IMR-90 (cell line): ENCODE measurements around the gene CROCC2. TPM values are rescaled to one million over a fixed set of nuclear protein-coding genes. Genes with fewer than 3 reads are reported as not detected.

ENCODE experiments used
- ATAC-seq: fragments of 200-7000 bp; cut with Tn5 transposase; 2 replicates; pipeline ENCODE4 v1.9.1; 2020; ENCODE audit warnings: low read depth, mild to moderate bottlenecking, moderate library complexity
- BruUV-seq: library from RNA; stranded (reverse); fragments of 400-500 nt; replicated peaks from 2 replicates; lab custom pipeline; 2021; lab: Mats Ljungman, UMichigan
- CTCF ChIA-PET: fragments of 300-600 bp; formaldehyde crosslinking; extraction: SDS; loops from one replicate; lab custom pipeline; 2021; ENCODE audit warnings: antibody characterized with exemption; lab: Yijun Ruan, JAX
- POLR2A ChIA-PET: fragments of 300-600 bp; sonication (Branson Sonifier 250); formaldehyde crosslinking; loops from one replicate; lab custom pipeline; 2022; ENCODE audit warnings: antibody characterized with exemption; ENCODE audit not compliant: unreplicated experiment; lab: Charles Lee
- DNase-seq: peaks from one replicate; pipeline ENCODE4 v3.0.0; 2013
- H2AFZ ChIP-seq: replicated peaks from 2 replicates; pipeline ENCODE3; 2013; ENCODE audit warnings: low read length, mild to moderate bottlenecking; ENCODE audit not compliant: poor library complexity
- H2AK5ac ChIP-seq: 2 replicates; pipeline ENCODE4 v1.6.1; 2013; ENCODE audit warnings: low read depth, low read length, inconsistent platforms
- H2AK9ac ChIP-seq: replicated peaks from 2 replicates; pipeline ENCODE3; 2013; ENCODE audit warnings: mild to moderate bottlenecking, low read depth, low read length, moderate library complexity; ENCODE audit not compliant: poor library complexity
- H2BK120ac ChIP-seq: 2 replicates; pipeline ENCODE4 v1.6.1; 2013; ENCODE audit warnings: low read depth, low read length, inconsistent platforms
- H2BK15ac ChIP-seq: 3 replicates; pipeline ENCODE4 v1.6.1; 2013; ENCODE audit warnings: low read depth, low read length, inconsistent platforms
- H2BK20ac ChIP-seq: 2 replicates; pipeline ENCODE4 v1.6.1; 2013; ENCODE audit warnings: low read depth, mild to moderate bottlenecking, inconsistent platforms, low read length, moderate library complexity
- H2BK5ac ChIP-seq: 2 replicates; pipeline ENCODE4 v1.6.1; 2013; ENCODE audit warnings: mild to moderate bottlenecking, low read depth, low read length, inconsistent platforms; ENCODE audit not compliant: poor library complexity, severe bottlenecking
- H3K14ac ChIP-seq: replicated peaks from 2 replicates; pipeline ENCODE4 v1.6.1; 2013; ENCODE audit warnings: low read depth, low read length, inconsistent platforms
- H3K18ac ChIP-seq: 2 replicates; pipeline ENCODE4 v1.6.1; 2013; ENCODE audit warnings: low read depth, low read length, control low read depth
- H3K23ac ChIP-seq: 2 replicates; pipeline ENCODE4 v1.6.1; 2013; ENCODE audit warnings: low read depth, low read length, inconsistent platforms
- H3K27ac ChIP-seq: 2 replicates; pipeline ENCODE4 v1.5.1; 2013; ENCODE audit warnings: mild to moderate bottlenecking, control low read depth, low read length; ENCODE audit not compliant: insufficient read depth
- H3K27me3 ChIP-seq: 2 replicates; pipeline ENCODE4 v1.6.1; 2013; ENCODE audit warnings: low read length; ENCODE audit not compliant: control insufficient read depth, insufficient read depth
- H3K36me3 ChIP-seq: 2 replicates; pipeline ENCODE4 v1.6.1; 2013; ENCODE audit warnings: low read length, mixed read lengths; ENCODE audit not compliant: control insufficient read depth, insufficient read depth
- H3K4ac ChIP-seq: 2 replicates; pipeline ENCODE4 v1.6.1; 2013; ENCODE audit warnings: low read depth, low read length, inconsistent platforms
- H3K4me1 ChIP-seq: 2 replicates; pipeline ENCODE4 v1.6.1; 2013; ENCODE audit warnings: low read length, mixed read lengths; ENCODE audit not compliant: control insufficient read depth, insufficient read depth
- H3K4me2 ChIP-seq: 2 replicates; pipeline ENCODE4 v1.6.1; 2013; ENCODE audit warnings: low read depth, mild to moderate bottlenecking, control low read depth, low read length, moderate library complexity
- H3K4me3 ChIP-seq: 2 replicates; pipeline ENCODE4 v1.5.1; 2013; ENCODE audit warnings: low read depth, mild to moderate bottlenecking, control low read depth, low read length, moderate library complexity; ENCODE audit not compliant: insufficient read depth
- H3K56ac ChIP-seq: 2 replicates; pipeline ENCODE4 v1.6.1; 2013; ENCODE audit warnings: low read length, inconsistent platforms; ENCODE audit not compliant: insufficient read depth; ENCODE audit errors: extremely low read depth
- H3K79me1 ChIP-seq, 2 experiments: 2 replicates each; pipeline ENCODE4 v1.6.1; 2013; ENCODE audit warnings: low read length in 2 of 2, inconsistent platforms in 1 of 2, low read depth in 1 of 2
- H3K9ac ChIP-seq: 2 replicates; pipeline ENCODE4 v1.6.1; 2013; ENCODE audit warnings: low read depth, low read length, control low read depth
- H3K9me1 ChIP-seq: 2 replicates; pipeline ENCODE4 v1.6.1; 2013; ENCODE audit warnings: low read length, inconsistent platforms; ENCODE audit not compliant: insufficient read depth
- H3K9me3 ChIP-seq: 2 replicates; pipeline ENCODE4 v1.6.1; 2013; ENCODE audit warnings: low read length; ENCODE audit not compliant: control insufficient read depth, insufficient read depth
- H4K20me1 ChIP-seq: 2 replicates; pipeline ENCODE4 v1.6.1; 2013; ENCODE audit warnings: low read length, inconsistent platforms; ENCODE audit not compliant: insufficient read depth
- H4K5ac ChIP-seq: 2 replicates; pipeline ENCODE4 v1.6.1; 2013; ENCODE audit warnings: mild to moderate bottlenecking, low read depth, low read length, control low read depth
- H4K8ac ChIP-seq, 2 experiments: 2 replicates each; pipeline ENCODE4 v1.6.1; 2013; ENCODE audit warnings: low read depth in 2 of 2, low read length in 2 of 2, control low read depth in 1 of 2, inconsistent platforms in 1 of 2
- H4K91ac ChIP-seq: 2 replicates; pipeline ENCODE4 v1.6.1; 2013; ENCODE audit warnings: low read depth, low read length, inconsistent platforms; ENCODE audit not compliant: insufficient read depth
- CEBPB ChIP-seq: IDR thresholded peaks from 2 replicates; pipeline ENCODE4 v1.6.1; 2012; ENCODE audit warnings: low read depth, low read length, improper control_type of control experiment
- POLR2A ChIP-seq: IDR thresholded peaks from 2 replicates; pipeline ENCODE4 v1.6.1; 2012; ENCODE audit warnings: mild to moderate bottlenecking, low read depth, low read length
- RFX5 ChIP-seq: IDR thresholded peaks from 2 replicates; pipeline ENCODE4 v1.8.0; 2012; ENCODE audit warnings: low read depth, mild to moderate bottlenecking, low read length, moderate library complexity
- WGBS, 2 experiments: methylation state at CpG; one replicate each; pipeline versions ENCODE4 v1.1.5 to v1.1.7; 2013; ENCODE audit warnings: missing lambda C conversion rate in 2 of 2; ENCODE audit not compliant: insufficient read length in 1 of 2; ENCODE audit errors: extremely low coverage in 2 of 2; 5-methylcytosine and 5-hydroxymethylcytosine counted together
- dilution Hi-C: fragments of 300-500 bp; cut with HindIII; formaldehyde crosslinking; loops from one replicate; pipeline ENCODE4 v1.14.3; 2018; ENCODE audit warnings: low sequenced_read_pairs; ENCODE audit not compliant: unreplicated experiment
- in situ Hi-C: fragments of 300-500 bp; cut with MboI; formaldehyde crosslinking; loops from 3 replicates; pipeline ENCODE4 v1.14.3; 2019; ENCODE audit warnings: low sequenced_read_pairs, inconsistent platforms, mixed read lengths
- intact Hi-C: fragments of 100-400 bp; cut with micrococcal nuclease; formaldehyde crosslinking; loops from 2 replicates; pipeline ENCODE4 v1.10.0; 2022
- polyA plus RNA-seq, 3 experiments: library from polyadenylated mRNA; depleted of rRNA; stranded (reverse); fragments of >200 nt; gene quantifications; 2 replicates each; pipeline ENCODE4 v1.2.3, GENCODE V29; 2012; ENCODE audit warnings: low replicate concordance in 1 of 3
- total RNA-seq: library from RNA; depleted of rRNA; stranded (reverse); fragments of >200 nt; gene quantifications from 2 replicates; pipeline ENCODE4 v1.2.3, GENCODE V29; 2012

The CROCC2 gene
- total and polyA plus RNA-seq, 2 of the 4 experiments (the other 2 are of a cell fraction) = not detected

- H2AFZ ChIP-seq = no peak overlapping the region
- H3K9ac ChIP-seq = no peak overlapping the region
- H3K27ac ChIP-seq = no peak overlapping the region
- H3K79me1 ChIP-seq = no peaks in the 10 kb centered on the region
- H2BK120ac ChIP-seq = no peak overlapping the region
- H2AK5ac ChIP-seq = no peak overlapping the region
- H3K14ac ChIP-seq = no peak overlapping the region
- CTCF ChIA-PET = no interaction called here
- no peaks in the 10 kb centered on the region for H4K20me1 ChIP-seq
- H3K23ac ChIP-seq = no peak overlapping the region
- no peak overlapping the region for H2BK20ac ChIP-seq
- no peak overlapping the region for H3K4me3 ChIP-seq
- H3K56ac ChIP-seq = no peak overlapping the region
- ATAC-seq (no peak), DNase-seq (no peak)
- H4K91ac ChIP-seq = no peak overlapping the region
- no peak for TF ChIP-seq CEBPB
- TF ChIP-seq POLR2A = no peak
- no peak for TF ChIP-seq RFX5
- in situ Hi-C loops = no loop called here
- no peak overlapping the region for H4K8ac ChIP-seq
- dilution Hi-C loops = no loop called here
- no peaks in the 10 kb centered on the region for H3K9me3 ChIP-seq
- H4K5ac ChIP-seq = no peak overlapping the region
- H3K27me3 ChIP-seq = peaks cover 36% of the 10 kb centered on the region; the same call in 1 of the 2 replicates
- POLR2A ChIA-PET = no interaction called here
- WGBS, 2 experiments = 59% methylated on average over 7 of the region's 17 CpGs; no CpG with 5 or more reads in 1 of the 2 experiments
- no peak overlapping the region for H3K4me2 ChIP-seq
- no peaks in the 10 kb centered on the region for H3K9me1 ChIP-seq
- H2BK5ac ChIP-seq = no peak overlapping the region
- H2BK15ac ChIP-seq = no peak overlapping the region
- BruUV-seq = no TSS peak
- H3K4ac ChIP-seq = no peak overlapping the region
- no peak overlapping the region for H3K18ac ChIP-seq
- intact Hi-C loops = no loop called here
- no peak overlapping the region for H2AK9ac ChIP-seq
- H3K4me1 ChIP-seq = peaks cover 14% of the 10 kb centered on the region; the same call in 1 of the 2 replicates
- H3K36me3 ChIP-seq = no peaks in the 10 kb centered on the region
Measured at GRCh38 chr2:240955306-240956170, 49.4 kb downstream of the CROCC2 start.
